GM12878 (cell line): ENCODE results near the gene HSD17B1. TPM values are rescaled to one million over a fixed set of nuclear protein-coding genes. Genes with fewer than 3 reads are reported as not detected.

Experiments used
- ATAC-seq: fragments of 200-7000 bp; cut with Tn5 transposase; 3 replicates; pipeline ENCODE4 v1.9.1; 2020; ENCODE audit warnings: mild to moderate bottlenecking, moderate library complexity
- BruUV-seq: library from RNA; stranded (reverse); fragments of 400-500 nt; replicated peaks from 2 replicates; lab custom pipeline; 2021; lab: Mats Ljungman, UMichigan
- CTCF ChIA-PET: fragments of 300-600 bp; sonication (Branson Sonifier 250); formaldehyde crosslinking; extraction: SDS; loops from one replicate; lab custom pipeline; 2021; ENCODE audit warnings: inconsistent platforms; lab: Yijun Ruan, JAX
- POLR2A ChIA-PET: fragments of 350-600 bp; formaldehyde crosslinking; extraction: SDS; loops from one replicate; lab custom pipeline; 2021; ENCODE audit warnings: inconsistent platforms; lab: Charles Lee
- RAD21 ChIA-PET: fragments of 300-600 bp; sonication (Branson Sonifier 250); formaldehyde crosslinking; loops from one replicate; lab custom pipeline; 2023; ENCODE audit warnings: antibody characterized with exemption; ENCODE audit not compliant: unreplicated experiment; lab: Charles Lee
- SMC1A ChIA-PET: fragments of 300-600 bp; sonication (Branson Sonifier 250); formaldehyde crosslinking; loops from one replicate; lab custom pipeline; 2023; ENCODE audit not compliant: unreplicated experiment, uncharacterized antibody; lab: Charles Lee
- DNase-seq: peaks from one replicate; pipeline ENCODE4 v3.0.0-alpha.2; 2011; ENCODE audit warnings: low read depth, low spot score
- FAIRE-seq: peaks from 3 replicates; lab custom pipeline; 2011; peaks lifted over from hg19 to GRCh38; lab: Jason Lieb, UNC
- H2AFZ ChIP-seq: 2 replicates; pipeline ENCODE4 v1.6.0; 2011; ENCODE audit warnings: low read depth, low read length, control low read depth; ENCODE audit not compliant: control insufficient read depth
- H3K27ac ChIP-seq: 2 replicates; pipeline ENCODE4 v1.5.1; 2011; ENCODE audit warnings: control low read depth; ENCODE audit not compliant: control insufficient read depth, insufficient read depth
- H3K27me3 ChIP-seq, 2 experiments: replicated peaks in 1 of 2; 2 replicates each; pipeline versions ENCODE4 v1.6.0 to v1.6.1; 2011; ENCODE audit warnings: low read length in 1 of 2; ENCODE audit not compliant: control insufficient read depth in 2 of 2, insufficient read depth in 2 of 2
- H3K36me3 ChIP-seq, 2 experiments: 2 replicates each; pipeline ENCODE4 v1.5.1; 2011; ENCODE audit warnings: low read length in 1 of 2; ENCODE audit not compliant: control insufficient read depth in 2 of 2, insufficient read depth in 2 of 2
- H3K4me1 ChIP-seq: 2 replicates; pipeline ENCODE4 v1.6.1; 2011; ENCODE audit warnings: mild to moderate bottlenecking, low read length, moderate library complexity, mixed read lengths; ENCODE audit not compliant: control insufficient read depth, insufficient read depth
- H3K4me2 ChIP-seq: 2 replicates; pipeline ENCODE4 v1.6.0; 2011; ENCODE audit warnings: control low read depth; ENCODE audit not compliant: control insufficient read depth, insufficient read depth
- H3K4me3 ChIP-seq: fragments of 200-600 bp; sonication (generic); 2 replicates; pipeline ENCODE4 v1.5.1; 2016
- H3K79me2 ChIP-seq: 2 replicates; pipeline ENCODE4 v1.6.0; 2011; ENCODE audit warnings: low read length; ENCODE audit not compliant: control insufficient read depth, insufficient read depth
- H3K9ac ChIP-seq: 2 replicates; pipeline ENCODE4 v1.8.0; 2011; ENCODE audit warnings: low read length, control low read depth, mixed read lengths; ENCODE audit not compliant: control insufficient read depth, insufficient read depth
- H3K9me3 ChIP-seq: replicated peaks from 3 replicates; pipeline ENCODE4 v1.5.1; 2011; ENCODE audit warnings: mild to moderate bottlenecking, low read length; ENCODE audit not compliant: control insufficient read depth, insufficient read depth
- H4K20me1 ChIP-seq: 2 replicates; pipeline ENCODE4 v1.6.0; 2011; ENCODE audit not compliant: control insufficient read depth, insufficient read depth
- CBX3 ChIP-seq: fragments of 200-600 bp; sonication (generic); IDR thresholded peaks from 2 replicates; pipeline ENCODE4 v1.6.1; 2016; ENCODE audit warnings: low read depth, borderline replicate concordance
- CBX5 ChIP-seq: sonication (generic); IDR thresholded peaks from 2 replicates; pipeline ENCODE4 v1.6.1; 2016; ENCODE audit warnings: low read depth, moderate library complexity, mild to moderate bottlenecking, inconsistent platforms
- HSF1 ChIP-seq: fragments of 150-350 bp; IDR thresholded peaks from 2 replicates; pipeline ENCODE4 v1.6.1; 2014; ENCODE audit warnings: mild to moderate bottlenecking, low read depth, low read length
- IRF4 ChIP-seq: IDR thresholded peaks from 2 replicates; pipeline ENCODE4 v1.6.1; 2011; ENCODE audit warnings: low read depth, low read length
- JUND ChIP-seq: IDR thresholded peaks from 2 replicates; pipeline ENCODE4 v1.6.1; 2012; ENCODE audit warnings: low read depth, mild to moderate bottlenecking, low read length, improper control_type of control experiment, moderate library complexity
- NFYB ChIP-seq: IDR thresholded peaks from 2 replicates; pipeline ENCODE4 v1.6.1; 2011; ENCODE audit warnings: low read depth, mild to moderate bottlenecking, low read length, improper control_type of control experiment, moderate library complexity; ENCODE audit not compliant: insufficient read depth
- PAX8 ChIP-seq: fragments of 450-650 bp; IDR thresholded peaks from 2 replicates; pipeline ENCODE4 v1.6.1; 2017; ENCODE audit warnings: mild to moderate bottlenecking, moderate library complexity
- PBX3 ChIP-seq: IDR thresholded peaks from 2 replicates; pipeline ENCODE4 v1.6.1; 2011; ENCODE audit warnings: mild to moderate bottlenecking, low read depth, low read length, moderate library complexity; ENCODE audit not compliant: insufficient replicate concordance
- POU2F2 ChIP-seq: IDR thresholded peaks from 3 replicates; pipeline ENCODE4 v1.6.1; 2011; ENCODE audit warnings: low read depth, mild to moderate bottlenecking, low read length, borderline replicate concordance
- REST ChIP-seq: IDR thresholded peaks from 2 replicates; pipeline ENCODE4 v1.6.1; 2012; ENCODE audit warnings: mild to moderate bottlenecking, low read depth, low read length
- SMARCA5 ChIP-seq: fragments of 450-650 bp; IDR thresholded peaks from 2 replicates; pipeline ENCODE4 v1.6.1; 2017; ENCODE audit warnings: mild to moderate bottlenecking
- ZZZ3 ChIP-seq: IDR thresholded peaks from 2 replicates; pipeline ENCODE4 v1.6.1; 2011; ENCODE audit warnings: low read depth; ENCODE audit not compliant: control insufficient read depth, insufficient read length
- WGBS: methylation state at CpG from one replicate; pipeline ENCODE4 v1.1.6; 2016; ENCODE audit warnings: low lambda C conversion rate; ENCODE audit not compliant: insufficient replicate concordance, insufficient coverage; ENCODE audit errors: missing lambda C conversion rate; 5-methylcytosine and 5-hydroxymethylcytosine counted together
- in situ Hi-C: fragments of 300-500 bp; cut with MboI; formaldehyde crosslinking; loops from 9 replicates; pipeline ENCODE4 v1.14.3; 2018; ENCODE audit warnings: mixed read lengths
- intact Hi-C: fragments of 100-400 bp; cut with micrococcal nuclease; formaldehyde crosslinking; loops from one replicate; pipeline ENCODE4 v1.14.2; 2022; ENCODE audit not compliant: unreplicated experiment
- polyA plus RNA-seq, 11 experiments: library from polyadenylated mRNA; depleted of rRNA in 4 of 11; unstranded in 6 of 11; stranded (reverse) in 5 of 11; fragments of >200 nt; fragmentation: Nextera tagmentation in 4 of 11; fragmentation: Illumina TruSeq in 1 of 11; extraction: Ambion mirVana in 4 of 11; extraction: Trizol in 1 of 11; gene quantifications; 1 replicate in 1 of 11; 2 replicates in 10 of 11; pipeline versions ENCODE4 v1.2.1 to v1.2.3, GENCODE V29; 2011 to 2016; ENCODE audit warnings: inconsistent platforms in 2 of 11, missing spikeins in 2 of 11, low read depth in 1 of 11
- total RNA-seq, 4 experiments: library from RNA; depleted of rRNA in 3 of 4; stranded (reverse); fragments of >200 nt in 3 of 4; fragmentation: Illumina TruSeq in 1 of 4; extraction: Trizol in 1 of 4; gene quantifications; 2 replicates each; pipeline versions ENCODE4 v1.2.1 to v1.2.3, GENCODE V29; 2013 to 2021

Gene HSD17B1
- total and polyA plus RNA-seq, 10 of the 15 experiments (the other 5 are each of a cell fraction or from before 2014, with no cell fraction given), result 0.15 to 1.1 (median 0.42) TPM

GRCh38 chr17:42525221-42525620, 27.5 kb upstream of the HSD17B1 start:
- Histone ChIP-seq H3K4me3 (no peak overlapping the region), H3K79me2 (no peaks in the 10 kb centered on the region), H3K36me3 (peaks cover 4 to 5% of the 10 kb centered on the region in 2 experiments; a peak in 2 of 4 replicates), H3K9me3 (no peaks in the 10 kb centered on the region), H4K20me1 (no peaks in the 10 kb centered on the region; the same call in 1 of the 2 replicates), H3K27ac (no peak overlapping the region), H2AFZ (no peak overlapping the region), H3K4me2 (no peak overlapping the region)
- POLR2A ChIA-PET, result interaction anchor here (1.0 kb wide), 1 partner anchor 210 kb away, joined by 3 read pairs; no protein-coding TSS in a partner anchor
- no peak for DNase-seq
- RAD21 ChIA-PET, result no interaction called here
- SMC1A ChIA-PET, result interaction anchor here (1.1 to 1.3 kb wide), 2 partner anchors 83 to 97 kb away, joined by 3 to 4 read pairs; no protein-coding TSS in a partner anchor
- BruUV-seq, result no TSS peak
- CTCF ChIA-PET, result interaction anchor here (2.3 to 4.1 kb wide), 3 partner anchors 86 to 122 kb away, joined by 6 to 32 read pairs (median 26); no protein-coding TSS in a partner anchor
- FAIRE-seq, result no peak
- TF ChIP-seq CBX5 (no peak), IRF4 (no peak), NFYB (no peak), REST (no peak), PBX3 (no peak), JUND (no peak), CBX3 (no peak), POU2F2 (no peak), SMARCA5 (no peak), HSF1 (no peak), PAX8 (no peak), ZZZ3 (no peak)
- TF ChIP-seq, all 136 proteins: peak for 0
- H3K9ac ChIP-seq, result no peak overlapping the region
- intact Hi-C loops (no loop called here), in situ Hi-C loops (loop anchor here (5.0 kb wide), 1 partner anchor 203 kb away; no protein-coding TSS in a partner anchor)
- H3K27me3 ChIP-seq, result no peaks in the 10 kb centered on the region
- 94% methylated on average over 2 of the region's 2 CpGs for WGBS
- ATAC-seq, result no peak
- peaks cover 11% of the 10 kb centered on the region for H3K4me1 ChIP-seq
